Measurements from ENCODE around the gene KCNA10. TPM values are rescaled to one million over a fixed set of nuclear protein-coding genes. Genes with fewer than 3 reads are reported as not detected.
"Not testable (repeated sequence)": the region's sequence is repeated elsewhere in the genome, so short reads cannot be mapped to it uniquely, and the experiment has no call there.

KCNA10 gene
- total RNA-seq, 1 donor from 2014 or later, result not detected

- H2AFZ ChIP-seq (ENCODE audit: low read depth, low read length), result no peak overlapping the region
- H3K9me3 ChIP-seq (ENCODE audit: insufficient read depth, low read depth, low read length), result no peaks in the 10 kb centered on the region
- no peak overlapping the region for H3K27ac ChIP-seq (ENCODE audit: low read depth, low read length)
- H4K20me1 ChIP-seq (ENCODE audit: insufficient read depth, low read length), result no peaks in the 10 kb centered on the region
- no peaks in the 10 kb centered on the region for H3K4me1 ChIP-seq (ENCODE audit: insufficient read depth, low read length)
- no peak for TF ChIP-seq CTCF (IDR thresholded peaks at IDR 0.05; ENCODE audit: insufficient read depth, low read depth, low read length)
- no peak for TF ChIP-seq EZH2 (IDR thresholded peaks at IDR 0.05; ENCODE audit: insufficient read depth, low read length)
- no peaks in the 10 kb centered on the region for H3K79me2 ChIP-seq (ENCODE audit: insufficient read depth, low read length)
- no peak for DNase-seq (ENCODE audit: low read depth)
- no peak overlapping the region for H3K4me2 ChIP-seq (ENCODE audit: low read length)
- Mint-ChIP-seq H3K36me3 (ENCODE audit: low read depth, unreplicated experiment) (peaks cover 2% of the 10 kb centered on the region), H3K4me1 (ENCODE audit: low read depth, unreplicated experiment) (no peaks in the 10 kb centered on the region), H3K9me3 (ENCODE audit: unreplicated experiment) (peaks cover 15% of the 10 kb centered on the region), H3K4me3 (ENCODE audit: unreplicated experiment) (no peak overlapping the region), H3K27ac (ENCODE audit: unreplicated experiment) (no peak overlapping the region), H3K27me3 (ENCODE audit: low read depth, unreplicated experiment) (peaks cover 11% of the 10 kb centered on the region)
- H3K9ac ChIP-seq (ENCODE audit: low read length), result no peak overlapping the region
- FAIRE-seq, result no peak
- H3K27me3 ChIP-seq (ENCODE audit: insufficient read depth, low read length), result peaks cover 3% of the 10 kb centered on the region
- H3K36me3 ChIP-seq (ENCODE audit: insufficient read depth, low read length), result no peaks in the 10 kb centered on the region
- H3K4me3 ChIP-seq (ENCODE audit: insufficient read depth, low read depth, low read length), result no peak overlapping the region
These were observed 3.9 kb downstream of the KCNA10 start for GRCh38 chr1:110515041-110515440.

- H3K4me3 ChIP-seq (ENCODE audit: insufficient read depth, low read depth, low read length), result no peak overlapping the region
- peaks cover 2% of the 10 kb centered on the region for H3K36me3 Mint-ChIP-seq (ENCODE audit: low read depth, unreplicated experiment)
- H3K9me3 ChIP-seq (ENCODE audit: insufficient read depth, low read depth, low read length), result no peaks in the 10 kb centered on the region
- no peak overlapping the region for H3K27ac ChIP-seq (ENCODE audit: low read depth, low read length)
- H2AFZ ChIP-seq (ENCODE audit: low read depth, low read length), result no peak overlapping the region
- H3K9me3 Mint-ChIP-seq (ENCODE audit: unreplicated experiment), result peaks cover 13% of the 10 kb centered on the region
- H4K20me1 ChIP-seq (ENCODE audit: insufficient read depth, low read length), result no peaks in the 10 kb centered on the region
- no peaks in the 10 kb centered on the region for H3K27me3 ChIP-seq (ENCODE audit: insufficient read depth, low read length)
- FAIRE-seq, result no peak
- H3K4me3 Mint-ChIP-seq (ENCODE audit: unreplicated experiment), result peak overlapping the region; percentile 21
- TF ChIP-seq EZH2 (IDR thresholded peaks at IDR 0.05; ENCODE audit: insufficient read depth, low read length) (no peak), CTCF (IDR thresholded peaks at IDR 0.05; ENCODE audit: insufficient read depth, low read depth, low read length) (no peak)
- H3K27ac Mint-ChIP-seq (ENCODE audit: unreplicated experiment), result no peak overlapping the region
- H3K4me2 ChIP-seq (ENCODE audit: low read length), result no peak overlapping the region
- H3K27me3 Mint-ChIP-seq (ENCODE audit: low read depth, unreplicated experiment), result peaks cover 17% of the 10 kb centered on the region
- H3K4me1 Mint-ChIP-seq (ENCODE audit: low read depth, unreplicated experiment), result no peaks in the 10 kb centered on the region
- no peaks in the 10 kb centered on the region for H3K36me3 ChIP-seq (ENCODE audit: insufficient read depth, low read length)
- no peak overlapping the region for H3K9ac ChIP-seq (ENCODE audit: low read length)
- no peaks in the 10 kb centered on the region for H3K79me2 ChIP-seq (ENCODE audit: insufficient read depth, low read length)
- DNase-seq (ENCODE audit: low read depth), result no peak
- H3K4me1 ChIP-seq (ENCODE audit: insufficient read depth, low read length), result no peaks in the 10 kb centered on the region
These were observed 5.5 kb downstream of the KCNA10 start for GRCh38 chr1:110513511-110513910.

DNA sequence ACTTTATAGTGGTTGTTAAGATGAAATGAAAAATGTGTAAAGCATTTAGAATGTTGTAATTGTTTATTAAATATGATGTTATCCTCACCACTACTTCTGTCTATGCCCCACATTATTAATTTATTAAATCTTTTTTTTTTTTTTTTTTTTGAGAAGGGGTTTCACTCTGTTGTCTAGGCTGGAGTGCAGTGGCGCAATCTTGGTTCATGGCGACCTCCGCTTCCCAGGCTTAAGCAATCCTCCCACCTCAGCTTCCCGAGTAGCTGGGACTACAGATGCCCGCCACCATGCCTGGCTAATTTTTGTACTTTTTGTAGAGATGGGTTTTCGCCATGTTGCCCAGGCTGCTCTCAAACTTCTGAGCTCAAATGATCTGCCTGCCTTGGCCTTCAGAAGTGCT, 7.5 kb downstream of the KCNA10 start:
- DNase-seq (ENCODE audit: low read depth), result no peak
- Histone ChIP-seq H2AFZ (ENCODE audit: low read depth, low read length) (no peak overlapping the region), H3K4me3 (ENCODE audit: insufficient read depth, low read depth, low read length) (no peak overlapping the region), H3K4me1 (ENCODE audit: insufficient read depth, low read length) (no peaks in the 10 kb centered on the region), H3K4me2 (ENCODE audit: low read length) (no peak overlapping the region), H3K79me2 (ENCODE audit: insufficient read depth, low read length) (no peaks in the 10 kb centered on the region), H3K36me3 (ENCODE audit: insufficient read depth, low read length) (no peaks in the 10 kb centered on the region), H3K9ac (ENCODE audit: low read length) (no peak overlapping the region), H4K20me1 (ENCODE audit: insufficient read depth, low read length) (no peaks in the 10 kb centered on the region), H3K27ac (ENCODE audit: low read depth, low read length) (no peak overlapping the region), H3K27me3 (ENCODE audit: insufficient read depth, low read length) (no peaks in the 10 kb centered on the region), H3K9me3 (ENCODE audit: insufficient read depth, low read depth, low read length) (no peaks in the 10 kb centered on the region)
- TF ChIP-seq EZH2 (IDR thresholded peaks at IDR 0.05; ENCODE audit: insufficient read depth, low read length) (no peak), CTCF (IDR thresholded peaks at IDR 0.05; ENCODE audit: insufficient read depth, low read depth, low read length) (no peak)
- Mint-ChIP-seq H3K4me1 (ENCODE audit: low read depth, unreplicated experiment) (no peaks in the 10 kb centered on the region), H3K9me3 (ENCODE audit: unreplicated experiment) (peaks cover 5% of the 10 kb centered on the region), H3K27ac (ENCODE audit: unreplicated experiment) (no peak overlapping the region), H3K36me3 (ENCODE audit: low read depth, unreplicated experiment) (no peaks in the 10 kb centered on the region), H3K4me3 (ENCODE audit: unreplicated experiment) (no peak overlapping the region), H3K27me3 (ENCODE audit: low read depth, unreplicated experiment) (peaks cover 12% of the 10 kb centered on the region)
- no peak for FAIRE-seq

DNA sequence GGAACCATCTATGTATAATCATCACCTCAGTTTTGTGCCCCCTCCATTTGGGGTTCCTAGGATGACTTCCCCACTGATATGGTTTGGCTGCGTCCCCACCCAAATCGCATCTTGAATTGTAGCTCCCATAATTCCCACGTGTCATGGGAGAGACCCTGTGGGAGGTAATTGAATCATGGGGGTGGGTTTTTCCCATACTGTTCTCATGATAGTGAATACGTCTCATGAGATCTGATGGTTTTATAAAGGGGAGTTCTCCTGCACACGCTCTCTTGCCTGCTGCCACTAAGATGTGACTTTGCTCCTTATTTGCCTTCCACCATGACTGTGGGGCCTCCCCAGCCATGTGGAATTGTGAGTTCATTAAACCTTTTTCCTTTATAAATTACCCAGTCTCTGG, 8.1 kb downstream of the KCNA10 start:
- H3K4me3 ChIP-seq (ENCODE audit: insufficient read depth, low read depth, low read length); H3K36me3 Mint-ChIP-seq (ENCODE audit: low read depth, unreplicated experiment); H3K27ac Mint-ChIP-seq (ENCODE audit: unreplicated experiment); FAIRE-seq; H3K4me3 Mint-ChIP-seq (ENCODE audit: unreplicated experiment); H3K4me2 ChIP-seq (ENCODE audit: low read length); DNase-seq (ENCODE audit: low read depth); H3K4me1 ChIP-seq (ENCODE audit: insufficient read depth, low read length); H3K9me3 ChIP-seq (ENCODE audit: insufficient read depth, low read depth, low read length); H2AFZ ChIP-seq (ENCODE audit: low read depth, low read length); H3K27me3 ChIP-seq (ENCODE audit: insufficient read depth, low read length); H3K9ac ChIP-seq (ENCODE audit: low read length); H4K20me1 ChIP-seq (ENCODE audit: insufficient read depth, low read length); H3K79me2 ChIP-seq (ENCODE audit: insufficient read depth, low read length); H3K9me3 Mint-ChIP-seq (ENCODE audit: unreplicated experiment); H3K36me3 ChIP-seq (ENCODE audit: insufficient read depth, low read length); H3K27ac ChIP-seq (ENCODE audit: low read depth, low read length); H3K4me1 Mint-ChIP-seq (ENCODE audit: low read depth, unreplicated experiment): not testable (repeated sequence)
- H3K27me3 Mint-ChIP-seq (ENCODE audit: low read depth, unreplicated experiment), result peaks cover 12% of the 10 kb centered on the region

Data from astrocyte (in vitro differentiated cells and primary cell).